ENCODE measurements around the gene MACROH2A1.

Gene MACROH2A1

GRCh38 chr5:135349886-135350285 lies 49.1 kb downstream of the MACROH2A1 start:
- no peak for DNase-seq

- no peak for DNase-seq
Observed at GRCh38 chr5:135349451-135349850, 49.6 kb downstream of the MACROH2A1 start.

DNA sequence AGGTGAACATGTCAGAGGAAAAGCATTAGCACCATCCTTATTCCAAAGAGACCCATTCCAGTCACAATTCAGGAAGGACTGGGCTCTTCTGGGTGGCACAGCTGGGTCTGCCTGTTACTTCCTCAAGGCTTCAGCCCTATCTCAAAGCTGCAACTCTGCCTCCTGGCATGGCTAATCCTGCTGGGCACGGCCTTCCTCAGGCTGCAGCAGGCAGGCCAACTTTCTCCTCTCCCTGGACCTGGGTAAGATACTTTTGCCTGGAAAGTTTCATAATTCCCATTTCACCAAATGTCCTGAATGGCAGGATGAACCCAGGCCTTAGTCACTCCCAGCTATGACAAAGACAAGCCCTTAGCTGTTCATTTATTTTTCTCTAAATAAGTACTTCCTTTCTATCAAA lies 50.1 kb downstream of the MACROH2A1 start:
- DNase-seq: no peak

DNA sequence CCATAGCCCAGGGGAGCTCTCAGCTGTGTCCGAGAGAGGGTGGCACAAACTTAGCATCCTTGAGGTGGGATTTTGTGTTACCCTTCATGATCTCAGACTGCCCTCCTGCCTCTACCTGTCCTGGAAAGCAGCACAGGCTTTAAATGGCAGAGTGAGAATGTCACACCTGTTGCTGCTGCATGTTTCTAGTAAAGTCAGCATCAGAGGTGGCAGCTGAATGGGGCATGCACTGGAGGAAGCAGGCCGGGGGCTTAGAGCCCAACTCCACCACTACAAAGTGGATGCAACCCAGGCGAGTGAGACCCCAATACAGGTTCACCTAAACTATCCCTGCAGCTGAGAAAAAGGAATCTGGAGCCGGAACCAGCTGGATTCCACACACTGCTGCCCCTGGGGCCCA lies 51.6 kb downstream of the MACROH2A1 start:
- DNase-seq: no peak

DNA sequence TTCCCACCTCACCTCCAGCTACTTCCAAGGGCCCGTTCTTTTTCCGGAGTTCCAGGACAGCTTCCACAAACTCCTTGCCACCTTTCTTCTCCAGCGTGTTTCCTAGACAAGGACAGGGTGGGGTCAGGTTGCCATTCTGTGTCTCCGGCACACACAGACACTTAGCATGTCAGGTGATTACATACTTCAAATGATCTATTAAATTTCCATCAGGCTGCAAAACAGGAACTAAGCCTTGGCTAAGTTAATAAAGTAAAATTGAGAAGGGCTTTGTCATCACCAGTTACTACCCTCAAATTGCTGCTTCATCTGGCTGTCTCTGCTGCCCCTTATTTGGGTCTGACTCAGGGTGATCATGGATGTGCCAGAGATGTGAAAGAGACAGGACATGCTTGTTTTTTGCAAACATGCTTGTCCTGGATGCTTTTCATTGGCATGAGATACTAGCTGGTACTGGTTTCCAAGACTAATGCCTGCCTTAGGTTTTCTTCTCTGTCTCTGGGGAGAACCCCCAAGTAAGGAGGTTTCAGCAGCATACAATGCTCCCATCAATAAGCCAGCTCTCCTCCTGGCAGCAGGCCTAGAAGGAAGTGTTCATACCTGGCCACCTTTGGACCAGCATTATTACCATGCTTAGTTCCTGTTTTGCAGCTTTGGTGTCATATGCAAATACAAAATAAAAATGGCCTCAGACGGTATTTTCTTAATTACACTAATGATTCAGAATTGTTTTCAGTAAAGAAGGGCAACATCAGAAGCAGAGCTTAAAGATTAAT lies 52.9 kb downstream of the MACROH2A1 start:
- no peak for DNase-seq

DNA sequence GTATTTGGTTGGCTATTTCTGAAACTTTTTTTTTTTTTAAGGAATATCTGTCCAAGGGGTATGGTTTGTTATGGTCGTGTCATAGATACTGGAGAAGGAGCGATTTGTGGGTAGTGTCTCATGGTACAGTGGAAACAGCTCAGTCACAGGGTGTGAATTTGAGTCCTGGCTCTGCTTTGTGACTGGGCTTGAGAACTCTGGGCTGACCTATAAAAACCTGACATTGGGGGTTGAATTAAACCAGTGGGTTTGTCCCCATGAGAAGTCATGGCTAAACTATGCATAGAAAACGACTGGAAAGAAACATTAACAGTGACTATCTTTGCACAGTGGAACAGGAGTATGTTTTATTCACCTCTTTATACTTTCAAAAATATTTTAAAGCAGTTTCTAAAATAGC lies 54.7 kb downstream of the MACROH2A1 start:
- no peak for DNase-seq

GRCh38 chr5:135343413-135343812 lies 55.6 kb downstream of the MACROH2A1 start:
- DNase-seq: no peak

- DNase-seq: no peak
Observed at GRCh38 chr5:135342551-135342875, 56.5 kb downstream of the MACROH2A1 start.

GRCh38 chr5:135341696-135342550 lies 57.1 kb downstream of the MACROH2A1 start:
- DNase-seq: no peak

- DNase-seq: no peak
Observed at GRCh38 chr5:135341016-135341666, 57.9 kb downstream of the MACROH2A1 start.

DNA sequence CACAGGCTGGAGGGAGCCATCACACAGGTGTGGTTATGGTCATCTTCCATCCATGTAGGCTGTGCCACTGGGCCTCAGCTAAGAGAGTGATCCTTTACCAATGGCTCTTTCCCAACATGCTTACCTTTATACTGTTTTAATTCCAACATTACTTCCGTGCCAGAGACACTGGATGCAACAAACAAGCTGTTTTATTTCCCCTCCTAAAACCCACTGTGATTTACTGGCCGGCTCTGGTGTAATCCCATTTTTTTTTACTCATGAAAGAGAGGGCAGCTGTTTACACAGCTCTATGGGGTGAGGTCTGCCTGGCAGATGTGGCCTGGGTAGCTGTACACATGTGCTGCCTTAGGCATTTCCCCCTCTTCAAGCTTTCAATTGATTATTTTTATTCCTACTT lies 58.5 kb downstream of the MACROH2A1 start:
- DNase-seq: no peak

DNA sequence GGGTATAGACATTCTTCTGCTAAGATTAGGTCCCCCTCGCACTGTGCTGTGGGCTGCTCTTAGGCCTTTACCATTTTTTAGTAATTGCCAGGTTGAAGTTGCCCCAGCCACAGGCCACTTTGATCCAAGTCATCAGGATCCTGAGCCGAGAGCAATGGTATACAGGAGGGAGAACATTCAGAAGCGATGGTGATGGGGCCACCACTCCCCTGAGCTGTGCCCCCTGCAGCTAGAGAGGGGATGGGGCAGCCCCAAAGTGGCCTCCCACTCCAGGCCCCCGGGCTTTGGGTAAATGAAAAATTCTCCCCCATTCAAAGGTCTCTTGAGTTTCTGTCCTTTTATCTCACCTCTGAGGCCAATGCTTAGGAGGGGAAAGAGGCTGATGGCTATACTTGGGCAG lies 59.4 kb downstream of the MACROH2A1 start:
- DNase-seq: no peak

DNA sequence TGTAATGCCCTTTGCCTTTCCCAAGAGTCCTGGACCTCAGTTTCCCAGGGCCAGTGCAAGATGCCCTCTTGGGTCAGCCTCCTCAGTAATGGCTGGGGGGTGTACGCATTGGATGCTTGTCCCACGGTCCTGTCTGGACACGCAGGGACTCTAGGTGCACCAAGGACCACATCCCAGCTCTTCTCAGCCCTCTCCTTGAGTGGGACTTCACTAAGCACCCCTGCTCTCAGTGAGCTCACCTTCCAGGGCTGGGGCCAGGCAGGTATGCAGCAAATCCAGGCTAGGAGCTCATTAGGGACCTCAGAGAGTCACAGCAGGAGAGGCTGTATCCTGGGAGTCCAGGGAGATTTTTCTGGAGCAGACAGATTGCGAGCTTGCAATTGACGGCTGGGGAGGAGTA lies 59.8 kb downstream of the MACROH2A1 start:
- DNase-seq: no peak

DNA sequence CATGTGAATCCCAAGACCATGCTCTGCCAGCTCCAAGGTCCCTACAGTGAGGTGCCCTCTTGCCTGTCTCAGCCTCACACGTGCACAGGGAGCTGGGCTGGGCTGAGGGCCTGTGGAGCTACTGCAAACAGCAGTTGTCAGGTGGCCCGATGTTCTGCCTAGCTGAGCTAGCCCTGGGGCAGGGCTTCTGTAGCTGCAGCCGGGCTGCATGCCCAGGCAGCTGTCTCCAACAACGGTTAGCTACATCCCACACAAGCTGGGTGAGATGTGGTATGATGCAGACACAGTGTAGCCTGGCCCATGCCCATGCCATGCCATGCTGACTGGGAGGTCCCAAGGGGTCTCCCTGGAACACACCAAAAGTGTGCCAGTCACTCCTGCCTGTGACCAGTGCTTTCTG lies 62.0 kb downstream of the MACROH2A1 start:
- DNase-seq: no peak

DNA sequence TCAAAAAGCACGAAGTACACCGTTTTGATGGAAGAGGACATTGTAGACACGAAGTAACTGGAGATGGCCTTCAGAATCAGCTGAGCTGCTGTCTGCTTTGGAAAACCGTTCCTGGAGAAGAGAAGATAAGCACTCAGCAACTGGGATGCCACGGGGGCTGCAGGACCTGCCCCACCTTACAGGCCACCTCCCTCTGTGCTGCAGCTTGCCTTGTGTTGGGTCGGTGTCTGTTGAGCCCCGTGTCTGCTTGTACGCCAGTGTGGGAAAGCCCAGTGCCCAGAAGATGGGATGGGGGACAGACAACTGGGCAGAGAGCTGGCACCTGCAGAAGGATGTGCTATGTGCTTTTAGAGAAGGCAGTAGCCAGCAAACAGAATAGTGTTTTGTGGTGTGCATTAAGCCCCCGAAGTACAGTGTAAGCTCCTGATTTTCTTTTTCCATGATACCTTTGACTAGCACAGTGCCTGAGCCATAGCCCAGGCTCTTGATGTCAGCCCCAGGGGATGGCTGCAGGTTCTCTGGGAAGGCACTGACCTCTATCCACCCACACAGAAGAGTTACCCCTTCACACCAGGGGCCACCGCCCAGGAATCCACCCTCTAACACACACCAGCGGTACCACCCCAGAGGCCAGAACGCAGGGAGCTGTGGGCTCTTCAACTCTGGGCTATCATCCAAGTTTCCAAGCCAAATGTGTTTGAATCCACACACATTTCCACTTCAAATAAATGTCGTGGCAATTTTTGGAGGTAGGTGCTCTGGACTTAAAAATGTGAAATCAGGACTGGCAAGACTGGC lies 63.8 kb downstream of the MACROH2A1 start:
- no peak for DNase-seq

DNA sequence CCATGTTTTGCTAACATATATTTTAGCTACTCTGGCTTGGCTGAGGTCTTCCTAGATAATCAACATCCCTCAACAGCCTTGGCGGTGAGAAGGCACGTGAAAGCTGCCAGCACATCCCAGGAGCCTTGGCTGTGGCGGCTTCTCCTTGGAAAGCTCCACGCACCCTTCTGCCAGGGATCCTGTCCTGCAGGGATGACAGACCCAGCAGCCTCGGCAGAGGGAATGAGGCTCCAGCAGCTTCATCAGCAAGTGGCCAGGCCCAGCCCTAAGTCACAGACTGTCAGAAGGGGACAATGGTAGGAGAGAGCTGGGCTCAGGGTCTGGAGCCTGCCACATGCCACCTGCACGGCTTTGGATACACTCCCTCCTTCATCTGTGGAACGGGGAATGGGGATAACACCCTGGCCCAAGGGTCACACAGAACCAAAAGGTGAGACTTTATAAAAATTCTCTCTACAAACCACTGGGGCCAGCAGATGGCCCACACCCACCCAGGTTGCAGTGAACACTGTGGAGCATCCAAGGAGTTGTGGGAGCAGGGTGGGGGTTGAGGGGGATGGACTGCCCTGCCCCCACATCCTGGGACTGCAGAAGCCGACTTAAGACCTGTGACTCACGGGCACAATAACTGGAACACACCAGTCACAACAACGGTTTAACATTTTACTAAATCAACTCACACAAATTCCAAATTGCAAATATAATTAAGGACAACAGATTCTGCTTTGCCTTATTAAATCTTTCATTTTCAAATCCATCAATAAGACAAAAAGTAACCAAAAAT lies 65.1 kb downstream of the MACROH2A1 start:
- DNase-seq: no peak

DNA sequence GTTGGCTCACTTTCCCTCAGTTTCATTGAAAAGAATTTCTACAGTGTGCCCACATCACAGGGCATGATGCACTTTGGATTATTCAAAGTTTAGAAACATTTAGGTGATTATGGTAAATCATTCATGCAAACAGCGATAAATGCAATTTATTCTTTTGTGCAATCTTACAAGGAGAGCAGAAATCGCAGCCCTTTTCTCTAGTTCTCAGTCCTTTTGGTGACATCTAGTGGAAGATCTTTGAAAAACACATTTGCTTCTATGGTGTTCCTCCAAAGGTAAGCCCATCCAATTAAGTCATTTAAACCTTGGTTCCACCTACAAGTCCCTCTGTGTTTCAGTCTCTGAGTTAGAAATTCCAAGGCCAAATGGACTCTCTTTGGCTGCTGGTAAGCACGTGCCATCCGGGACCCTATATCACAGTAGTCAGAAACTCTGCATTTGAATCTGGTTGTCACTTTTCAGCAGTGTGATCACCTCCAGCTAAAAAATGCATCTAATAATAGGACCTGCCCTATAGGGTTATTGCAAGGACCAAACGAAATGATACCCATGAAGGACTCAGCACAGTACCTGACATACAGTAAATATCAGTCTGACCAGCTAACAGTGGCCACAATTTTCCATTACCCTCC lies 66.4 kb downstream of the MACROH2A1 start:
- DNase-seq: no peak

GRCh38 chr5:135331612-135332011 lies 67.4 kb downstream of the MACROH2A1 start:
- no peak for DNase-seq

DNA sequence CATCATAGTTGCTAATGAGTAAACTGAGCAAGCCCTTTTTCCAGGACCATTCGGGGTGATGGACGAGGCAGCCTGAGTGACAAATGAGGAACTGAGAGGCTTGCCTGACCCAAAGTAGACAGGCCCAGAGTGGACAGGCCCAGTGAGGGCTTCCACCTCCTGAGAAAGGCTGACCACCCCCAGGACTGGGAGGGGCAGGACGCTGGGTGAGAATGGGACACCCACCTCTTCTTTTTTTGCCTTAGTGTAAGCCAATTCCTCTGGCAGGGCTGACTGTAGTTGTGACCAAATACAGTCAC lies 68.3 kb downstream of the MACROH2A1 start:
- DNase-seq: no peak

DNA sequence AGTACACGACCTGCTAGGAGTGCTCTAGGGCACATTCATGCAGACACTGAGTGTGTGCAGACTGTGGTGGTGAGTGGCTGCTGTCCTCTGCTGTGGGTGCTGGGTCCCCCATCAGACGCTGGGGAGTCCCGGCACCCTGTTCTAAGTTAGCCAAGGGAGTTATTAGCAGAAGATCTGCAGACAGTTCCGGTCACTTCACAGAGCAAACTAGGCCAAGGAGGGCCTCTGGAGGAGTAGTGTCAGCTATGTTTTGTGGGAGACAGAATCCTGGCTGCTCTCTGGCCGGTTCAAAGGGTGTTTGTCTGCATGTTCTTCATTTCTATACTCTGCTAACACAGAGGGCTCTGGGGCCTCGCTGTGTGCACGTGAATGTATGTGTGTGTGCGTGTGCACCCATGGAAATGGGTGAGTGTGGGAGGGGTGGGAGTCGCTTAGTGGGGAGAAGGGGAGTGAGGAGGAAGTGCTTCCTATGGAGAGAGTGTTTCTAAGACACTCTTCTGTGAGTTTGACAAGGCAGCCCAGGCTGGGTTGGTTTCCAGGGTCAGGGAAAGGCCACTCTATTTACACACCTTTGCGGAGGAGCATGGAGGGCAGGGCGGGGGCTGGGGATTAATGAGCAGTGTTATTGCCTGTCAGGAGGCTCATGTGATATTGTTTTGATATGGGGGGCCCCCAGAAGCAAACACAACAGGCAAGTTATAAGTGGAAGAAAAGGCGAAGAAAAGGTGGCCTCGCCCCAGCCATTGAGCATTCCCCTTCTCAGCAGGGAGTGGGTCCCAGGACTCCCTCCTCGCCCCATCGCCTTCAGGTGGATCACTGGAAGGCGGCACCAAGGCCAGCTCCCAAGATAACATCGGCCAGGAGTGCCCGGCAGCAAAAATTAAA lies 68.9 kb downstream of the MACROH2A1 start:
- DNase-seq: no peak
